MCF 10A (cell line): ENCODE results near the gene ARFGAP1. TPM values are rescaled to one million over a fixed set of nuclear protein-coding genes. Genes with fewer than 3 reads are reported as not detected.

ENCODE experiments used
- BruUV-seq: library from RNA; stranded (reverse); fragments of 400-500 nt; replicated peaks from 2 replicates; lab custom pipeline; 2021; lab: Mats Ljungman, UMichigan
- CTCF ChIA-PET: fragments of 300-600 bp; sonication (Branson Sonifier 250); formaldehyde crosslinking; extraction: SDS; loops from one replicate; lab custom pipeline; 2021; ENCODE audit warnings: antibody characterized with exemption, inconsistent platforms; lab: Yijun Ruan, JAX
- POLR2A ChIA-PET: fragments of 300-600, 350-650 bp; sonication (Branson Sonifier 250); formaldehyde crosslinking; extraction: SDS; loops from one replicate; lab custom pipeline; 2020; ENCODE audit warnings: antibody characterized with exemption, inconsistent platforms; lab: Yijun Ruan, JAX
- DNase-seq: peaks from one replicate; pipeline ENCODE4 v3.0.0-alpha.2; 2018; ENCODE audit not compliant: unreplicated experiment
- H3K27ac Mint-ChIP-seq: one replicate; pipeline ENCODE4 v1.8.0; 2022; ENCODE audit warnings: mild to moderate bottlenecking, low read depth, mixed read lengths; ENCODE audit not compliant: unreplicated experiment
- H3K27me3 Mint-ChIP-seq: one replicate; pipeline ENCODE4 v1.8.0; 2022; ENCODE audit warnings: mixed read lengths; ENCODE audit not compliant: insufficient read depth, unreplicated experiment
- H3K36me3 Mint-ChIP-seq: one replicate; pipeline ENCODE4 v1.8.0; 2022; ENCODE audit warnings: mild to moderate bottlenecking, moderate library complexity, mixed read lengths; ENCODE audit not compliant: insufficient read depth, unreplicated experiment
- H3K4me1 Mint-ChIP-seq: one replicate; pipeline ENCODE4 v1.8.0; 2022; ENCODE audit warnings: mixed read lengths; ENCODE audit not compliant: insufficient read depth, unreplicated experiment
- H3K4me3 Mint-ChIP-seq: one replicate; pipeline ENCODE4 v1.8.0; 2022; ENCODE audit warnings: mild to moderate bottlenecking, moderate library complexity, mixed read lengths; ENCODE audit not compliant: unreplicated experiment
- H3K9me3 Mint-ChIP-seq: one replicate; pipeline ENCODE4 v1.8.0; 2022; ENCODE audit warnings: mixed read lengths; ENCODE audit not compliant: unreplicated experiment
- intact Hi-C: fragments of 100-400 bp; cut with micrococcal nuclease; formaldehyde crosslinking; loops from 2 replicates; pipeline ENCODE4 v1.14.1; 2022
- total RNA-seq: library from RNA; stranded (reverse); gene quantifications from 2 replicates; pipeline ENCODE4 v1.2.3, GENCODE V29; 2022
- TF ChIP-seq, protein P1 (sequence below): fragments of 200-600 bp; IDR thresholded peaks from one replicate; pipeline ENCODE4 v1.8.0; 2022; ENCODE audit warnings: antibody characterized with exemption, mild to moderate bottlenecking; ENCODE audit not compliant: unreplicated experiment

Gene ARFGAP1
- total RNA-seq, 1 experiment from 2014 or later = 93.6 TPM

- no TSS peak for BruUV-seq
- intact Hi-C loops = no loop called here
- ChIA-PET POLR2A (interaction anchor here (0.6 to 3.7 kb wide), 3 partner anchors 10 to 165 kb away, joined by 3 to 9 read pairs (median 4); partner anchors contain the start of gene ARFGAP1), CTCF (interaction anchor here (0.7 to 3.1 kb wide), 3 partner anchors 28 to 102 kb away, joined by 3 to 36 read pairs (median 5); no protein-coding TSS in a partner anchor)
- TF ChIP-seq, protein P1, sequence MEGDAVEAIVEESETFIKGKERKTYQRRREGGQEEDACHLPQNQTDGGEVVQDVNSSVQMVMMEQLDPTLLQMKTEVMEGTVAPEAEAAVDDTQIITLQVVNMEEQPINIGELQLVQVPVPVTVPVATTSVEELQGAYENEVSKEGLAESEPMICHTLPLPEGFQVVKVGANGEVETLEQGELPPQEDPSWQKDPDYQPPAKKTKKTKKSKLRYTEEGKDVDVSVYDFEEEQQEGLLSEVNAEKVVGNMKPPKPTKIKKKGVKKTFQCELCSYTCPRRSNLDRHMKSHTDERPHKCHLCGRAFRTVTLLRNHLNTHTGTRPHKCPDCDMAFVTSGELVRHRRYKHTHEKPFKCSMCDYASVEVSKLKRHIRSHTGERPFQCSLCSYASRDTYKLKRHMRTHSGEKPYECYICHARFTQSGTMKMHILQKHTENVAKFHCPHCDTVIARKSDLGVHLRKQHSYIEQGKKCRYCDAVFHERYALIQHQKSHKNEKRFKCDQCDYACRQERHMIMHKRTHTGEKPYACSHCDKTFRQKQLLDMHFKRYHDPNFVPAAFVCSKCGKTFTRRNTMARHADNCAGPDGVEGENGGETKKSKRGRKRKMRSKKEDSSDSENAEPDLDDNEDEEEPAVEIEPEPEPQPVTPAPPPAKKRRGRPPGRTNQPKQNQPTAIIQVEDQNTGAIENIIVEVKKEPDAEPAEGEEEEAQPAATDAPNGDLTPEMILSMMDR = no peak
- H3K36me3 Mint-ChIP-seq = peaks cover 28% of the 10 kb centered on the region
- no peak overlapping the region for H3K27ac Mint-ChIP-seq
- H3K27me3 Mint-ChIP-seq = no peaks in the 10 kb centered on the region
- no peaks in the 10 kb centered on the region for H3K4me1 Mint-ChIP-seq
- no peak for DNase-seq
- H3K9me3 Mint-ChIP-seq = no peaks in the 10 kb centered on the region
- H3K4me3 Mint-ChIP-seq = no peak overlapping the region
Observed at GRCh38 chr20:63281742-63282665, 9.4 kb downstream of the ARFGAP1 start.

DNA sequence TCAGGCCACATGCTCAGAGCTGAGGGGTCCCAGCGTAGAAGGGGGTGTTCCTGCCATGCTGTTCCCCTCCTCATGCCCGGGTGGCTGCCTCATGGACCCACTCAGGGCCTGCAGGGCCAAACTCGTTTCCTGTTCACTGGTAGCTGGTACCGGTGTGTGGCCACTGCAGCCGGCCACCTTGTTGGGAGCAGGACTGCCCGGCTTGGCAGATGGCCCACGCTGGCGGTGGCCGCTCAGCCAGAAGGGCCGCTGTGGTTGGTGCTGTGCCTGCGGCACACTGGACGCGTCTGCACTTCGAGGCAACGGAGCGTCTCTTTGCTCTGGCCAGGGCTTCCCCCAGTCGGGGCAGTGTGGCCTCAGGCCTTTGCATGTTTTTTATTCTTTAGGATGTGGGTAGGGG lies 10.3 kb downstream of the ARFGAP1 start:
- POLR2A ChIA-PET = interaction anchor here (3.7 kb wide), 1 partner anchor 11 kb away, joined by 9 read pairs; the partner anchor contains the start of gene ARFGAP1
- no TSS peak for BruUV-seq
- TF ChIP-seq, protein P1 = no peak

GRCh38 chr20:63283397-63284082 lies 10.9 kb downstream of the ARFGAP1 start:
- no TSS peak for BruUV-seq
- POLR2A ChIA-PET = interaction anchor here (3.7 kb wide), 1 partner anchor 12 kb away, joined by 9 read pairs; the partner anchor contains the start of gene ARFGAP1
- H3K4me3 Mint-ChIP-seq = no peak overlapping the region
- H3K36me3 Mint-ChIP-seq = peaks cover 33% of the 10 kb centered on the region
- no peaks in the 10 kb centered on the region for H3K9me3 Mint-ChIP-seq
- CTCF ChIA-PET = interaction anchor here (2.0 kb wide), 1 partner anchor 26 kb away, joined by 5 read pairs; no protein-coding TSS in a partner anchor
- DNase-seq = no peak
- H3K27ac Mint-ChIP-seq = no peak overlapping the region
- H3K27me3 Mint-ChIP-seq = no peaks in the 10 kb centered on the region
- TF ChIP-seq, protein P1 = no peak
- intact Hi-C loops = no loop called here
- no peaks in the 10 kb centered on the region for H3K4me1 Mint-ChIP-seq

More for the DNA sequence above, 10.3 kb downstream of the ARFGAP1 start:
- no peaks in the 10 kb centered on the region for H3K9me3 Mint-ChIP-seq
- H3K27ac Mint-ChIP-seq = no peak overlapping the region
- peaks cover 30% of the 10 kb centered on the region for H3K36me3 Mint-ChIP-seq
- intact Hi-C loops = no loop called here
- DNase-seq = no peak
- CTCF ChIA-PET = interaction anchor here (2.0 kb wide), 1 partner anchor 27 kb away, joined by 5 read pairs; no protein-coding TSS in a partner anchor
- no peak overlapping the region for H3K4me3 Mint-ChIP-seq
- H3K4me1 Mint-ChIP-seq = no peaks in the 10 kb centered on the region
- no peaks in the 10 kb centered on the region for H3K27me3 Mint-ChIP-seq
